A549 (cell line): ENCODE data around the gene MMP14. TPM values are rescaled to one million over a fixed set of nuclear protein-coding genes. Genes with fewer than 3 reads are reported as not detected.
A peak's percentile ranks its signal among the peaks of the same experiment; 100 is the strongest.
"Not testable (repeated sequence)": the region's sequence is repeated elsewhere in the genome, so short reads cannot be mapped to it uniquely, and the experiment has no call there.

ENCODE experiments used
- ATAC-seq, 2 experiments: fragments of 200-7000 bp in 1 of 2; fragments of >200 bp in 1 of 2; cut with Nextera tagmentation in 1 of 2; cut with Tn5 transposase in 1 of 2; 3 replicates each; pipeline versions ENCODE4 v1.8.0 to v1.9.1; 2018 to 2020; ENCODE audit warnings: mild to moderate bottlenecking in 1 of 2, moderate library complexity in 1 of 2
- CTCF ChIA-PET: fragments of 300-600 bp; sonication (Branson Sonifier 250); formaldehyde crosslinking; extraction: SDS; loops from one replicate; lab custom pipeline; 2021; ENCODE audit warnings: antibody characterized with exemption, inconsistent platforms; lab: Yijun Ruan, JAX
- POLR2A ChIA-PET: fragments of 350-600 bp; formaldehyde crosslinking; extraction: SDS; loops from one replicate; lab custom pipeline; 2021; ENCODE audit warnings: antibody characterized with exemption, inconsistent platforms; lab: Yijun Ruan, JAX
- DNase-seq, 2 experiments: peaks; one replicate each; pipeline versions ENCODE4 v3.0.0 to v3.0.0-alpha.2; 2011 to 2016; ENCODE audit warnings: low read depth in 1 of 2, low spot score in 1 of 2
- FAIRE-seq: peaks from 2 replicates; lab custom pipeline; 2011; peaks lifted over from hg19 to GRCh38; lab: Jason Lieb, UNC
- H3K27ac ChIP-seq, 2 experiments: fragments of >200 bp; sonication (Bioruptor Twin); formaldehyde crosslinking; 3 replicates each; pipeline ENCODE4 v1.5.1; 2016 to 2017
- H3K4me1 ChIP-seq: fragments of >200 bp; sonication (Bioruptor Twin); formaldehyde crosslinking; 3 replicates; pipeline ENCODE4 v1.6.1; 2016
- H3K4me2 ChIP-seq: fragments of >200 bp; sonication (Bioruptor Twin); formaldehyde crosslinking; 3 replicates; pipeline ENCODE4 v1.6.1; 2016
- H3K4me3 ChIP-seq: fragments of >200 bp; sonication (Bioruptor Twin); formaldehyde crosslinking; 3 replicates; pipeline ENCODE4 v1.5.1; 2016
- H3K9me3 ChIP-seq: fragments of >200 bp; sonication (Bioruptor Twin); formaldehyde crosslinking; 3 replicates; pipeline ENCODE4 v1.6.1; 2016
- CHD2 ChIP-seq: fragments of 150-350 bp; IDR thresholded peaks from 2 replicates; pipeline ENCODE4 v1.6.1; 2014; ENCODE audit warnings: low read length; ENCODE audit not compliant: partially characterized antibody
- HDAC2 ChIP-seq: fragments of 200-600 bp; sonication (generic); IDR thresholded peaks from 2 replicates; pipeline ENCODE4 v1.6.1; 2016
- HOXB5 ChIP-seq: fragments of 250-450 bp; sonication (Bioruptor Pico); IDR thresholded peaks from 2 replicates; pipeline ENCODE4 v1.5.0; 2020; ENCODE audit warnings: mild to moderate bottlenecking, moderate library complexity
- JUNB ChIP-seq: fragments of >200 bp; sonication (Bioruptor Twin); formaldehyde crosslinking; IDR thresholded peaks from 2 replicates; pipeline ENCODE4 v1.6.1; 2016
- MAZ ChIP-seq: fragments of 150-350 bp; IDR thresholded peaks from 2 replicates; pipeline ENCODE4 v1.6.1; 2014; ENCODE audit warnings: antibody characterized with exemption, low read depth, low read length, borderline replicate concordance
- RAD21 ChIP-seq, 2 experiments: fragments of >200 bp in 1 of 2; sonication (Bioruptor Twin) in 1 of 2; formaldehyde crosslinking in 1 of 2; IDR thresholded peaks in 1 of 2; conservative IDR thresholded peaks in 1 of 2; 2 replicates in 1 of 2; 3 replicates in 1 of 2; pipeline ENCODE4 v1.6.1; 2012 to 2018; ENCODE audit warnings: inconsistent platforms in 1 of 2
- REST ChIP-seq: fragments of 200-600 bp; sonication (generic); IDR thresholded peaks from 2 replicates; pipeline ENCODE4 v1.6.1; 2016; ENCODE audit warnings: antibody characterized with exemption, mild to moderate bottlenecking, moderate library complexity
- SMC3 ChIP-seq: fragments of >200 bp; sonication (Bioruptor Twin); formaldehyde crosslinking; IDR thresholded peaks from 3 replicates; pipeline ENCODE4 v1.6.1; 2018; ENCODE audit warnings: inconsistent platforms
- WGBS: methylation state at CpG from one replicate; pipeline ENCODE4 v1.1.6; 2017; ENCODE audit errors: missing lambda C conversion rate; 5-methylcytosine and 5-hydroxymethylcytosine counted together
- polyA plus RNA-seq, 4 experiments: library from polyadenylated mRNA; depleted of rRNA in 3 of 4; stranded (reverse); fragments of >200 nt; fragmentation: RNase III in 1 of 4; extraction: RNeasy Plus Mini Kit Qiagen cat#74134 plus additional on column Dnase treatment in 1 of 4; gene quantifications; 2 replicates in 3 of 4; 3 replicates in 1 of 4; pipeline ENCODE4 v1.2.3, GENCODE V29; 2011 to 2017
- TF ChIP-seq, protein P1 (sequence below): fragments of >200 bp; sonication (Bioruptor Twin); formaldehyde crosslinking; IDR thresholded peaks from 3 replicates; pipeline ENCODE4 v1.5.1; 2016
- TF ChIP-seq, protein P2 (sequence below): fragments of 450-650 bp; IDR thresholded peaks from 2 replicates; pipeline ENCODE4 v1.6.1; 2014; ENCODE audit warnings: antibody characterized with exemption

The MMP14 gene
- polyA plus RNA-seq, 2 of the 4 experiments (the other 2 are of a cell fraction), result 1.5 to 1.9 TPM

DNA sequence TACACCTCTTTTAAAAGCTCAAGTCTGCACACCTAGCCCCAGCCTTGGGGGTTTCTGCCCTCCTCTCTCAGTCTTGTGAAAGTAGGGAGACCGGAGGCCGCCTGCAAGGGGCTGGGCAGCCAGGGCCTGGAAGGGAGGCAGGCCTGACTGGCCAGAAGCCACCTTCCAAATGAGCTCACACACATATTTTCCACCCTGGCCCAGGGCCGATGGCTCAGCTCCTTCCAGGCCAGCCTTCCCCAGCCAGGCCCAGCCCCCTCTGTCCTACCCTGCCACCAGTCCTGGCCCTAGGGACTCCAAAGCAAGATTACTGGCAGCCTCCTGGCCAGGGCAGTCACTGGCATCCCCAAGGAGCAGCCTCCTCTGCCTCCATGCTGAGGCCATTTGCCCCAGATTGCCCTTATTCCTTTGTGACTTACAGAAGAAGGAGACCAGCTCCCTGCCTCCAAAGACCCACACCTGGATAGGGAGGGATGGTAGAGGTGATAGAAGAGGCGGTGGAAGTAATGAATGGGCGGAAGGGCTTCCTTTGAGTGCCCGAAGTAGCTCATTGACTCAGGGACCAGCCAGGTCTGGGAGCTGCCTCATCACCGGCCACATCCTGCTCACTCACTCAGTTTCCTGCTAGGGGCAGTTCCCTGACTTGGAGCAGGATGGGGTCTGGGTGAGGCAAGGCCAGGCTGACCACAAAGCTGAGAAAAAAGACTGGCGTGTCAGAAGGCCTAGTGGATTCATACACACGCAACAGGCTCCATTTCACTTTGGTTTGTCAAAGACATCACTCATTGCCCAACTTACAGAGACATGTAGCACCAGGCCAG lies 14.8 kb downstream of the MMP14 start (continued):
- no peak for TF ChIP-seq REST
- TF ChIP-seq RAD21 (conservative IDR thresholded peaks at IDR 0.05 in 1 of 2, IDR thresholded peaks at IDR 0.05 in 1 of 2), result no peak
- no peak for TF ChIP-seq SMC3
- no peak for TF ChIP-seq HDAC2
- TF ChIP-seq CHD2, result no peak
- TF ChIP-seq, protein P1, sequence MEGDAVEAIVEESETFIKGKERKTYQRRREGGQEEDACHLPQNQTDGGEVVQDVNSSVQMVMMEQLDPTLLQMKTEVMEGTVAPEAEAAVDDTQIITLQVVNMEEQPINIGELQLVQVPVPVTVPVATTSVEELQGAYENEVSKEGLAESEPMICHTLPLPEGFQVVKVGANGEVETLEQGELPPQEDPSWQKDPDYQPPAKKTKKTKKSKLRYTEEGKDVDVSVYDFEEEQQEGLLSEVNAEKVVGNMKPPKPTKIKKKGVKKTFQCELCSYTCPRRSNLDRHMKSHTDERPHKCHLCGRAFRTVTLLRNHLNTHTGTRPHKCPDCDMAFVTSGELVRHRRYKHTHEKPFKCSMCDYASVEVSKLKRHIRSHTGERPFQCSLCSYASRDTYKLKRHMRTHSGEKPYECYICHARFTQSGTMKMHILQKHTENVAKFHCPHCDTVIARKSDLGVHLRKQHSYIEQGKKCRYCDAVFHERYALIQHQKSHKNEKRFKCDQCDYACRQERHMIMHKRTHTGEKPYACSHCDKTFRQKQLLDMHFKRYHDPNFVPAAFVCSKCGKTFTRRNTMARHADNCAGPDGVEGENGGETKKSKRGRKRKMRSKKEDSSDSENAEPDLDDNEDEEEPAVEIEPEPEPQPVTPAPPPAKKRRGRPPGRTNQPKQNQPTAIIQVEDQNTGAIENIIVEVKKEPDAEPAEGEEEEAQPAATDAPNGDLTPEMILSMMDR, result no peak
- TF ChIP-seq, protein P2, sequence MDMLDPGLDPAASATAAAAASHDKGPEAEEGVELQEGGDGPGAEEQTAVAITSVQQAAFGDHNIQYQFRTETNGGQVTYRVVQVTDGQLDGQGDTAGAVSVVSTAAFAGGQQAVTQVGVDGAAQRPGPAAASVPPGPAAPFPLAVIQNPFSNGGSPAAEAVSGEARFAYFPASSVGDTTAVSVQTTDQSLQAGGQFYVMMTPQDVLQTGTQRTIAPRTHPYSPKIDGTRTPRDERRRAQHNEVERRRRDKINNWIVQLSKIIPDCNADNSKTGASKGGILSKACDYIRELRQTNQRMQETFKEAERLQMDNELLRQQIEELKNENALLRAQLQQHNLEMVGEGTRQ, result no peak

- FAIRE-seq, DNase-seq, H3K9me3 ChIP-seq, H3K4me1 ChIP-seq, H3K27ac ChIP-seq, H3K4me3 ChIP-seq, ATAC-seq, H3K4me2 ChIP-seq: not testable (repeated sequence)
- POLR2A ChIA-PET, result interaction anchor here (0.6 to 1.1 kb wide), 2 partner anchors 29 to 224 kb away, joined by 5 to 8 read pairs; no protein-coding TSS in a partner anchor
- CTCF ChIA-PET, result interaction anchor here (0.6 to 9.9 kb wide), 53 partner anchors 13 to 314 kb away, joined by 3 to 259 read pairs (median 7); partner anchors contain the start of genes DAD1, LRP10, MMP14 and MRPL52
- WGBS, result 79% methylated on average over 12 of the region's 12 CpGs
Observed at GRCh38 chr14:22852178-22852577, 15.8 kb downstream of the MMP14 start.

GRCh38 chr14:22852599-22852939 lies 16.2 kb downstream of the MMP14 start:
- peak overlapping the region; percentile 91 to 98 for H3K27ac ChIP-seq
- no peak for ATAC-seq
- H3K9me3 ChIP-seq, result no peaks in the 10 kb centered on the region
- no peak for DNase-seq
- POLR2A ChIA-PET, result interaction anchor here (1.1 kb wide), 1 partner anchor 29 kb away, joined by 8 read pairs; no protein-coding TSS in a partner anchor
- FAIRE-seq, result no peak
- peak overlapping the region; percentile 98 for H3K4me2 ChIP-seq
- CTCF ChIA-PET, result interaction anchor here (0.5 to 9.9 kb wide), 69 partner anchors 13 to 474 kb away, joined by 3 to 259 read pairs (median 6); partner anchors contain the start of genes DAD1, LRP10, MMP14 and MRPL52
- H3K4me1 ChIP-seq, result peaks cover 4% of the 10 kb centered on the region; the same call in 2 of the 3 replicates
- 91% methylated on average over 2 of the region's 2 CpGs for WGBS
- no peak overlapping the region for H3K4me3 ChIP-seq
- TF ChIP-seq JUNB (no peak), CHD2 (no peak), HOXB5 (CRISPR knock-in tag) (no peak), MAZ (no peak), SMC3 (no peak)
